Effector memory CD4-positive, alpha-beta T cell (primary cell): Measurements from ENCODE around the gene DIP2C.
"Not testable (repeated sequence)": the region's sequence is repeated elsewhere in the genome, so short reads cannot be mapped to it uniquely, and the experiment has no call there.

ENCODE experiments used
- DNase-seq, 3 donors: peaks; one replicate each; pipeline ENCODE4 v3.0.0-alpha.2; 2020
- H3K27ac ChIP-seq: 2 replicates; pipeline ENCODE4 v1.7.0; 2013; ENCODE audit warnings: mild to moderate bottlenecking, low read length, moderate library complexity; ENCODE audit not compliant: insufficient read depth, poor library complexity, severe bottlenecking
- H3K27me3 ChIP-seq: replicated peaks from 2 replicates; pipeline ENCODE4 v1.7.0; 2013; ENCODE audit warnings: mild to moderate bottlenecking, low read length; ENCODE audit not compliant: insufficient read depth, control insufficient read depth, poor library complexity, severe bottlenecking
- H3K36me3 ChIP-seq: 2 replicates; pipeline ENCODE4 v1.7.0; 2013; ENCODE audit warnings: mild to moderate bottlenecking, low read length, moderate library complexity; ENCODE audit not compliant: control insufficient read depth, insufficient read depth
- H3K4me1 ChIP-seq: 2 replicates; pipeline ENCODE4 v1.7.0; 2013; ENCODE audit warnings: low read length, mild to moderate bottlenecking; ENCODE audit not compliant: control insufficient read depth, insufficient read depth, poor library complexity, severe bottlenecking
- H3K4me3 ChIP-seq: 2 replicates; pipeline ENCODE4 v1.7.0; 2013; ENCODE audit warnings: low read length, low read depth, mild to moderate bottlenecking; ENCODE audit not compliant: insufficient read depth, poor library complexity, severe bottlenecking
- H3K9me3 ChIP-seq: 2 replicates; pipeline ENCODE4 v1.7.0; 2013; ENCODE audit warnings: mild to moderate bottlenecking, low read length, moderate library complexity; ENCODE audit not compliant: control insufficient read depth

Gene DIP2C

DNA sequence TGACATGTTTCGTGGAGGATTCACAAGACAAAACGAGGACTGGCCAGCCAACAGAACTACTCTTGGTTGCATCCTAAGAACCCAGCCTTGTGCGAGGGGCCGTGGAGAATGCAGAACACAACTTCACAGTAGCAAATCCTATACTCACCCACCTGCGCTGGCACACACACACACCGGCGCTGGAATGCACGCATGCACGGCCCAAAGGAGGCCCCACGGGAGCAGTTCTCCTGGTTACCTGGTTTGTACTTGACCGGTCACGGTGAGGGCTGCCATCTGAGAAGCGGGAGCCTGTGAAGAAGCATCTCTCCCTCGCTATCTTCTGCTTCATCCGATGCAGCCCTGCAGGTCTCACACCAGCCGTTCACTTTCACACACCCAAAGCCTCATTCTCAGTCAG lies 416.4 kb downstream of the DIP2C start:
- Histone ChIP-seq H3K27me3 (no peaks in the 10 kb centered on the region), H3K27ac (no peak overlapping the region), H3K4me1 (no peaks in the 10 kb centered on the region), H3K36me3 (no peaks in the 10 kb centered on the region), H3K4me3 (no peak overlapping the region), H3K9me3 (no peaks in the 10 kb centered on the region)
- DNase-seq: no peak

DNA sequence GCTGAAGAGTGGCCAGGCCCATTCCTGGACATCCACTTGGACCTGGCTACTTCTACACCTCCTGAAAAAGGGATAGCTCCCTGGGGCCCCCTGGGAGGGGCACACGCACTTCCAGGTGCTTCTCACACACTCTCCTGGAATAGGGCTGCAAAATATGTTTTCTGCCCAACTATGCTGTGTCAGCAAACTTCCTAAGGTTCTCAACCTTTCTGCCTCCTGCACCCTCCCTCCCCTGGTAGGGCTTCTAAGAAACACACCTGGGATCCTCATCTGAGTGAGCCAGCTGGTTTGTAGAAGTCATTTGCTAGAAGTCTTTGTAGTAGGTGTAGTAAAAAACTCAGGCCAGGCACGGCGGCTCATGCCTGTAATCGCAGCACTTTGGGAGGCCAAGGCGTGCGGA lies 417.7 kb downstream of the DIP2C start:
- Histone ChIP-seq H3K27me3 (no peaks in the 10 kb centered on the region), H3K4me1 (no peaks in the 10 kb centered on the region), H3K27ac (no peak overlapping the region), H3K4me3 (no peak overlapping the region), H3K36me3 (no peaks in the 10 kb centered on the region), H3K9me3 (no peaks in the 10 kb centered on the region)
- DNase-seq: no peak

DNA sequence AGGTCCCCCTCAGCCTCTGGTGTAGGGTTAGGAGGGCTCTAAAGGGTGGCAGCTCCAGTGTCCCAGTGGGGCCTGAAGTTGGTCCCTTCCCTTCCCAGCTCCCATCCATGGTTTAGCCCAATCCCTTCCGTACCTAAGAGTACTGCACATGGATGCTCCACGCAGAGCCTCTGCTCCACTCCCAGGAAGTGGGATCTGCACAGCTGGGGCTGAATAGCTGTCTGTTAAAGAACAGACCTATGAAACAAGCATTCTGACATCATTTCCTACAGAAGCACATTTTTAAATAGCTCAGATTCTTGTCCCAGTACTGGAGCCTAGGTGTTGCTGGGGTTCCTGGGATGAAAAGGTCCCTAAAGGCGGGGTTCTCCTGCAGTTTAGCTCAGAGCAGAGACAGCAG lies 418.3 kb downstream of the DIP2C start:
- Histone ChIP-seq H3K27ac (no peak overlapping the region), H3K9me3 (no peaks in the 10 kb centered on the region), H3K4me1 (no peaks in the 10 kb centered on the region), H3K36me3 (no peaks in the 10 kb centered on the region), H3K27me3 (no peaks in the 10 kb centered on the region), H3K4me3 (no peak overlapping the region)
- no peak for DNase-seq

DNA sequence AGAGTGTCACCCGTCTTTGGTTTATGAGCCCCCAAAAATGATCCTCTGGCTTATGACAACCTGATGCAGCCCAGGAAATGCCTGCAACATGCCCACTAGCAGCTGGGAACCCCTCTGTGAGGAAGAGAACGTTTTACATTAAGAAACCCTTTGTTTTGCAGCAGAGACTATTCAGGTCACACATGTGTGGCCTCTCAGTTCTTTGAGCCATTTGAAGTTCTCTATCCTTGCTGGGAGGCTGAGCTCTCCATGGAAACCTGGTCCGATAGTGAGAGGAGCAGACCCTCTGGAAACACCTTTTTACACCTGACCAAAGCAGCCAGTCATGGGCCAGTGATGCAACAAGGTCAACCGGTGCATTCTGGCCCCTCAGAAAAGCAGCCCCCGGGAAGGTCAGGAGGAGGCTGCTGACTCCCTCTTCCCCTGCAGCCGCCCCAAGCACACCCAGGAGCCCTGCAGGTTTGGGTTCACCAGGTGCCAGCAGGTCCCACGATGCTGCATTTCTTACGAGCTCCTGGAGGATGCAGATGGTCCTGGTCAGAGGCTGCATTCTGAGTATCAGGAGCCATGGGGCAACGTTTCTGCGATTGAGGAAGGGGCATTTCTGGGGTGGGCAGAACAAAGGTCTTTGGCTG lies 419.9 kb downstream of the DIP2C start:
- no peaks in the 10 kb centered on the region for H3K9me3 ChIP-seq
- DNase-seq: no peak
- H3K4me1 ChIP-seq: no peaks in the 10 kb centered on the region
- H3K4me3 ChIP-seq: no peak overlapping the region
- H3K27me3 ChIP-seq: no peaks in the 10 kb centered on the region
- H3K36me3 ChIP-seq: no peaks in the 10 kb centered on the region
- no peak overlapping the region for H3K27ac ChIP-seq

DNA sequence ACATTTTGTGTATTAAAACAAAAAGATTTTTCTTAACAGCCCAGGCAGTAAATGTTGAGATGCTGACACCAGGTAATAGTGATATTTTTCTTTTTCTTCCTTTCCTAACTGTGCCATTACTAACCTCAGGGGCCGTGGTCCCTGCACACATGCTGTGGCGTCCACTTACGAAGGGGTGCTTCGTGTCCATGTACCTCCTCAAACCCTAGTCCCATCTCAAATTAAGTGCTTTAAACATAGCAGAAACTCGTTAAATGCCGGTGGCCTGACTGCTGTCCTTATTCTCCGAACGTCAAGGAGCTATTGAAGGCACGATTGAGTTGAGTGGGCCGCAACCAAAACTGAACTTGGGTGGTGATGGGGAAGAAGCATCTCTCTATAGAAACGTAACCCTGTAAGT lies 421.8 kb downstream of the DIP2C start:
- H3K27ac ChIP-seq: no peak overlapping the region
- no peaks in the 10 kb centered on the region for H3K9me3 ChIP-seq
- no peaks in the 10 kb centered on the region for H3K4me1 ChIP-seq
- H3K36me3 ChIP-seq: no peaks in the 10 kb centered on the region
- no peak overlapping the region for H3K4me3 ChIP-seq
- H3K27me3 ChIP-seq: no peaks in the 10 kb centered on the region
- DNase-seq: no peak

DNA sequence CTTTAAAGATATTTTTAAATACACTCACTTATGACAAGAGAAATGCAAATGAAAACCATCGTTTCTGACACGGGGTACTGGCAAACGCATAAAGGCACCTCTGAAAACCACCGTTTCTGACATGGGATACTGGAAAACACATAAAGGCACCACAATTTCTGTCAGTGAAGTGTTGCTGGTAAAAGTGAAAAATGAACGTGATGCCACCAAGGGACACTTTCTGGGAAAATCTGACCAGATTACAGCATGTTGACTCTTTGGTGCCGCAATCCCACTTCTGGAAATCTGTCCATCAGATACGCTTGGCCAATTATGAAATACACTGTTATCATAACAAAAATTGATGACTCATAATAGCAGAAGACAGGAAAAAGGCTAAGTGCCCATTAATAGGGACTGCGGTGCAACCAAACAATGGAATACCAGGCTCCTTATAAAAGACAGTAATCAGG lies 422.5 kb downstream of the DIP2C start:
- no peak overlapping the region for H3K27ac ChIP-seq
- DNase-seq: no peak
- no peaks in the 10 kb centered on the region for H3K9me3 ChIP-seq

DNA sequence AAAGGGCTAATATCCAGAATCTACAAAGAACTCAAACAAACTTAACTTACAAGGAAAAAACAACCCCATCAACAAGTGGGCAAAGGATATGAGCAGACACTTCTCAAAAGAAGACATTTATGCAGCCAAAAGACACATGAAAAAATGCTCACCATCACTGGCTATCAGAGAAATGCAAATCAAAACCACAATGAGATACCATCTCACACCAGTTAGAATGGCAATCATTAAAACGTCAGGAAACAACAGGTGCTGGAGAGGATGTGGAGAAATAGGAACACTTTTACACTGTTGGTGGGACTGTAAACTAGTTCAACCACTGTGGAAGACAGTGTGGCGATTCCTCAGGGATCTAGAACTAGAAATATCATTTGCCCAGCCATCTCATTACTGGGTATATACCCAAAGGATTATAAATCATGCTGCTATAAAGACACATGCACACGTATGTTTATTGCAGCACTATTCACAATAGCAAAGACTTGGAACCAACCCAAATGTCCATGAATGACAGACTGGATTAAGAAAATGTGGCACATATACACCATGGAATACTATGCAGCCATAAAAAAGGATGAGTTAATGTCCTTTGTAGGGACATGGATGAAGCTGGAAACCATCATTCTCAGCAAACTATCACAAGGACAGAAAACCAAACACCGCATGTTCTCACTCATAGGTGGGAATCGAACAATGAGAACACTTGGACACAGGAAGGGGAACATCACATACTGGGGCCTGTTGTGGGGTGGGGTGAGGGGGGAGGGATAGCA lies 423.5 kb downstream of the DIP2C start:
- H3K27me3 ChIP-seq, H3K4me1 ChIP-seq, H3K27ac ChIP-seq: not testable (repeated sequence)

More for the DNA sequence above, 422.5 kb downstream of the DIP2C start:
- Histone ChIP-seq H3K36me3 (no peaks in the 10 kb centered on the region), H3K27me3 (no peaks in the 10 kb centered on the region), H3K4me1 (no peaks in the 10 kb centered on the region), H3K4me3 (no peak overlapping the region)

DNA sequence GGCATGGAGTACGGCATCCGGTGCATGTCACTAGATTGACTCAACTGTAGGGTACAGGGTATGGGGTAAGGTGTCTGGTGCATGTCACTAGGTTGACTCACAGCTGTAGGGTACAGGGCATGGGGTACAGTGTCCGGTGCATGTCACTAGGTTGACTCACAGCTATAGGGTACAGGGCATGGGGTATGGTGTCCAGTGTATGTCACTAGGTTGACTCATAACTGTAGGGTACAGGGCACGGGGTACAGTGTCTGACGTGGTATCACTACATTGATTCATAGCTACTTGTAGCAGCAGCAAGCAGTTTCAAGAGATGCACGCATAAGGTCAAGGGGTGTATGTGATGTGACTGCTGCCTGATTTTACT lies 424.4 kb downstream of the DIP2C start:
- H3K27ac ChIP-seq, DNase-seq, H3K36me3 ChIP-seq: not testable (repeated sequence)

More for the DNA sequence above, 423.5 kb downstream of the DIP2C start:
- DNase-seq, H3K4me3 ChIP-seq, H3K9me3 ChIP-seq, H3K36me3 ChIP-seq: not testable (repeated sequence)

DNA sequence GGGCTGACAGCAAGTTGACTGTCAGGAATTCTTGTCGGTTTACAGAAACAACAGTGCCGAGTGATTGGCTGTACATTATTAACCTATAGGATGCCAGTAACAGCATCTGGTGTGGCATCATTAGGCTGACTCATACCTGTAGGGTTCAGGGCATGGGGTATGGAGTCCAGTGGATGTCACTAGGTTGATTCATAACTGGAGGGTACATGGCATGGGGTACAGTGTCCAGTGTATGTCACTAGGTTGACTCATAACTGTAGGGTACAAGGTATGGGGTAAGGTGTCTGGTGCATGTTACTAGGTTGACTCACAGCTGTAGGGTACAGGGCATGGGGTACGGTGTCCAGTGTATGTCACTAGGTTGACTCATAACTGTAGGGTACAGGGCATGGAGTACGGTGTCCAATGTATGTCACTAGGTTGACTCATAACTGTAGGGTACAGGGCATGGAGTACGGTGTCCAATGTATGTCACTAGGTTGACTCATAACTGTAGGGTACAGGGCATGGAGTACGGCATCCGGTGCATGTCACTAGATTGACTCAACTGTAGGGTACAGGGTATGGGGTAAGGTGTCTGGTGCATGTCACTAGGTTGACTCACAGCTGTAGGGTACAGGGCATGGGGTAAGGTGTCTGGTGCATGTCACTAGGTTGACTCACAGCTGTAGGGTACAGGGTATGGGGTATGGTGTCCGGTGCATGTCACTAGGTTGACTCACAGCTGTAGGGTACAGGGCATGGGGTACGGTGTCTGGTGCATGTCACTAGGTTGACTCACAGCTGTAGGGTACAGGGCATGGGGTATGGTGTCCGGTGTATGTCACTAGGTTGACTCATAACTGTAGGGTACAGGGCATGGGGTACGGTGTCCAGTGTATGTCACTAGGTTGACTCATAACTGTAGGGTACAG lies 425.1 kb downstream of the DIP2C start:
- not testable (repeated sequence) for DNase-seq, H3K9me3 ChIP-seq, H3K36me3 ChIP-seq, H3K27ac ChIP-seq, H3K4me3 ChIP-seq, H3K4me1 ChIP-seq, H3K27me3 ChIP-seq

More for the DNA sequence above, 424.4 kb downstream of the DIP2C start:
- not testable (repeated sequence) for H3K27me3 ChIP-seq, H3K4me1 ChIP-seq, H3K4me3 ChIP-seq, H3K9me3 ChIP-seq
